B cell (primary cell): ENCODE measurements around the gene UBR4. TPM values are rescaled to one million over a fixed set of nuclear protein-coding genes. Genes with fewer than 3 reads are reported as not detected.

Source experiments
- ATAC-seq: fragments of 200-7000 bp; cut with Tn5 transposase; one replicate; pipeline ENCODE4 v1.10.0; 2021; ENCODE audit warnings: low read depth, mild to moderate bottlenecking, moderate number of reproducible peaks, moderate library complexity
- CTCF ChIA-PET: fragments of 350-600 bp; sonication (Branson Sonifier 250); formaldehyde crosslinking; loops from one replicate; lab custom pipeline; 2021; ENCODE audit warnings: antibody characterized with exemption, inconsistent platforms; lab: Charles Lee
- POLR2A ChIA-PET: fragments of 350-600 bp; sonication (Branson Sonifier 250); formaldehyde crosslinking; loops from one replicate; lab custom pipeline; 2021; ENCODE audit warnings: antibody characterized with exemption; lab: Charles Lee
- DNase-seq: peaks from one replicate; pipeline ENCODE4 v3.0.0; 2013
- H2AFZ ChIP-seq: 2 replicates; pipeline ENCODE4 v1.6.1; 2012; ENCODE audit warnings: mild to moderate bottlenecking, low read depth, low read length; ENCODE audit not compliant: insufficient read depth, poor library complexity, severe bottlenecking
- H3K27ac ChIP-seq, 2 donors: 1 replicate in 1 of 2; 2 replicates in 1 of 2; pipeline ENCODE4 v1.5.1; 2012 to 2013; ENCODE audit warnings: low read length in 2 of 2, mild to moderate bottlenecking in 2 of 2, moderate library complexity in 1 of 2
- H3K27me3 ChIP-seq, 4 experiments: fragments of 200-600 bp in 1 of 4; sonication (generic) in 1 of 4; replicated peaks in 1 of 4; 1 replicate in 2 of 4; 2 replicates in 2 of 4; pipeline versions ENCODE4 v1.6.1 to v1.7.0; 2013 to 2016; ENCODE audit warnings: low read length in 3 of 4, mild to moderate bottlenecking in 2 of 4, mixed read lengths in 1 of 4, moderate library complexity in 1 of 4; ENCODE audit not compliant: insufficient read depth in 4 of 4, control insufficient read depth in 3 of 4; ENCODE audit errors: control extremely low read depth in 1 of 4
- H3K36me3 ChIP-seq, 2 experiments: replicated peaks in 1 of 2; 1 replicate in 1 of 2; 2 replicates in 1 of 2; pipeline versions ENCODE4 v1.6.1 to v1.7.1; 2013; ENCODE audit warnings: low read length in 1 of 2; ENCODE audit not compliant: insufficient read depth in 2 of 2, control insufficient read depth in 1 of 2; ENCODE audit errors: control extremely low read depth in 1 of 2, extremely low read depth in 1 of 2
- H3K4me1 ChIP-seq, 2 donors: fragments of 200-600 bp in 1 of 2; sonication (generic) in 1 of 2; 1 replicate in 1 of 2; 2 replicates in 1 of 2; pipeline versions ENCODE4 v1.5.1 to v1.6.1; 2013 to 2017; ENCODE audit warnings: low read length in 2 of 2; ENCODE audit not compliant: control insufficient read depth in 2 of 2, insufficient read depth in 2 of 2
- H3K4me2 ChIP-seq: replicated peaks from 2 replicates; pipeline ENCODE3; 2012; ENCODE audit warnings: mild to moderate bottlenecking, low read depth, low read length; ENCODE audit not compliant: poor library complexity, severe bottlenecking
- H3K4me3 ChIP-seq, 5 experiments: fragments of 200-600 bp in 1 of 5; sonication (generic) in 1 of 5; 1 replicate in 3 of 5; 2 replicates in 2 of 5; pipeline versions ENCODE4 v1.5.1 to v1.7.0; 2011 to 2016; ENCODE audit warnings: low read length in 4 of 5, mild to moderate bottlenecking in 4 of 5, low read depth in 2 of 5, control low read depth in 1 of 5, moderate library complexity in 1 of 5; ENCODE audit not compliant: insufficient read depth in 1 of 5; ENCODE audit errors: control extremely low read depth in 1 of 5, extremely low read depth in 1 of 5
- H3K79me2 ChIP-seq: fragments of 200-600 bp; sonication (generic); one replicate; pipeline ENCODE4 v1.6.0; 2016; ENCODE audit warnings: low read length; ENCODE audit not compliant: control insufficient read depth, insufficient read depth
- H3K9ac ChIP-seq: fragments of 200-600 bp; sonication (generic); 2 replicates; pipeline ENCODE4 v1.6.1; 2017; ENCODE audit warnings: mild to moderate bottlenecking, low read length, moderate library complexity
- H3K9me3 ChIP-seq, 3 donors: one replicate each; pipeline versions ENCODE4 v1.6.1 to v1.7.1; 2013; ENCODE audit warnings: low read length in 2 of 3; ENCODE audit not compliant: control insufficient read depth in 2 of 3, insufficient read depth in 1 of 3; ENCODE audit errors: control extremely low read depth in 1 of 3
- H4K20me1 ChIP-seq: 2 replicates; pipeline ENCODE4 v1.6.0; 2012; ENCODE audit warnings: mild to moderate bottlenecking, low read length; ENCODE audit not compliant: insufficient read depth, control insufficient read depth, poor library complexity, severe bottlenecking
- H3K27ac Mint-ChIP-seq: one replicate; pipeline ENCODE4 v1.8.0; 2021; ENCODE audit warnings: mixed read lengths
- H3K27me3 Mint-ChIP-seq: one replicate; pipeline ENCODE4 v1.8.0; 2021; ENCODE audit warnings: mixed read lengths
- H3K4me1 Mint-ChIP-seq: one replicate; pipeline ENCODE4 v1.8.0; 2021; ENCODE audit warnings: mixed read lengths
- H3K4me3 Mint-ChIP-seq: one replicate; pipeline ENCODE4 v1.8.0; 2021; ENCODE audit warnings: mixed read lengths
- H3K9me3 Mint-ChIP-seq: one replicate; pipeline ENCODE4 v1.8.0; 2022; ENCODE audit warnings: mixed read lengths; ENCODE audit not compliant: insufficient read depth
- EZH2 ChIP-seq: IDR thresholded peaks from 2 replicates; pipeline ENCODE4 v1.6.1; 2012; ENCODE audit warnings: borderline replicate concordance, low read depth, mild to moderate bottlenecking, moderate library complexity, low read length; ENCODE audit not compliant: insufficient read depth, poor library complexity, severe bottlenecking
- WGBS: methylation state at CpG from one replicate; pipeline ENCODE4 v1.1.5; 2013; ENCODE audit warnings: missing lambda C conversion rate; ENCODE audit not compliant: insufficient coverage; 5-methylcytosine and 5-hydroxymethylcytosine counted together
- intact Hi-C: fragments of 100-400 bp; cut with micrococcal nuclease; formaldehyde crosslinking; loops from one replicate; pipeline ENCODE4 v1.10.0; 2022
- polyA plus RNA-seq: library from polyadenylated mRNA; depleted of rRNA; stranded (reverse); fragments of >200 nt; gene quantifications from 2 replicates; pipeline ENCODE4 v1.2.3, GENCODE V29; 2012
- total RNA-seq, 2 donors: library from RNA; stranded (reverse); fragments of 120-200 nt in 1 of 2; gene quantifications; 1 replicate in 1 of 2; 2 replicates in 1 of 2; pipeline versions ENCODE4 v1.2.3 to v1.2.4, GENCODE V29; 2013 to 2022
- TF ChIP-seq, protein P1 (sequence below): fragments of 200-600 bp; IDR thresholded peaks from one replicate; pipeline ENCODE4 v1.8.0; 2022; ENCODE audit warnings: antibody characterized with exemption, mild to moderate bottlenecking

UBR4 gene
- total and polyA plus RNA-seq, 2 donors (not counting 1 experiment from before 2014, with no cell fraction given): 90.0 to 190 TPM

DNA sequence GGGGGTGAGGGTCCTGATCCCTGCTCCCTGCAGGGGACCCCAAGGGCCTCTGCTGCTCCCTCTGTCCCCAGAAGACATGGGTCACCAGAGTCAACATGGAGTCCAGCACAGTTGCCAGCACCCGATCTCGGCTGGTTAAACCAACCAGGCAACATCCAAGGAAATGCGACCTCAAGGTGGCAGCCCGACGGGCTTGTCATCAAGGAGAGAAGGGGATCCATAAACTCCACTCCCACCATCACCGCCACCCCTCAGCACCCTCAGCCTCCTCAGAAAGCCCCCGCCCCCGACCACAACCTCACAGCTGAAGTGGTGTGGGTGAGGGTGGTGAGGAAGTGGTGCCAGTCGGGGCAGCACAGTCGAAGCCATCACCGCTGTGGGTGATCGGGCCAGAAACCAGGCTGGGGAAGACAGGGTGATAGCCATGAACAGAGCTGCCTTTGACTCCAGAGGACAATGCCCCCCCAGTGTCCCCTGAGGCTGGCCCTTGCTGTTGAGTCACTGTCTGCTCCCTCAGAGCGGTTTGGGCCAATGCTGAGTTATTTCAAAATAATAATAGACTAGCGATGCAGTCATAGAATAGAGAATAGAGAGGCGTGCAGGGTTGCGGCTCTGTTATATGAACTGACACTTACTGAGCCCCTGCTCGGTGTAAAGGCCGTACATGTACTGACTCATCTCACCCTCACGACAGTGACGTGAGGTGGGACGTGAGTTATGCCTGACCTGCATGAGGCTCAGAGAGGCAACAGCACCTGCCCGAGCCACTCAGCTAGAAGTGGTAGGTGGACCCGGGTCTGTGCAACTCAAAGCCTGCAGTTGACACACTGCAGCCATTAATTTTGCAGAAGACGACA, 164.9 kb downstream of the UBR4 start:
- Histone ChIP-seq H4K20me1 (no peaks in the 10 kb centered on the region), H3K4me1 (no peaks in the 10 kb centered on the region), H3K4me3 (no peak overlapping the region), H3K4me2 (no peak overlapping the region), H2AFZ (no peak overlapping the region), H3K36me3 (no peaks in the 10 kb centered on the region), H3K27me3 (peaks cover 0 to 8% (median 0%) of the 10 kb centered on the region in 4 experiments), H3K9me3 (no peaks in the 10 kb centered on the region), H3K27ac (no peak overlapping the region), H3K9ac (no peak overlapping the region), H3K79me2 (no peaks in the 10 kb centered on the region)
- no peak overlapping the region for H3K27ac Mint-ChIP-seq
- intact Hi-C loops: no loop called here
- WGBS: 78% methylated on average over 18 of the region's 24 CpGs
- ChIA-PET CTCF (no interaction called here), POLR2A (no interaction called here)
- DNase-seq (no peak), ATAC-seq (no peak)
- H3K9me3 Mint-ChIP-seq: no peaks in the 10 kb centered on the region
- TF ChIP-seq, protein P1, sequence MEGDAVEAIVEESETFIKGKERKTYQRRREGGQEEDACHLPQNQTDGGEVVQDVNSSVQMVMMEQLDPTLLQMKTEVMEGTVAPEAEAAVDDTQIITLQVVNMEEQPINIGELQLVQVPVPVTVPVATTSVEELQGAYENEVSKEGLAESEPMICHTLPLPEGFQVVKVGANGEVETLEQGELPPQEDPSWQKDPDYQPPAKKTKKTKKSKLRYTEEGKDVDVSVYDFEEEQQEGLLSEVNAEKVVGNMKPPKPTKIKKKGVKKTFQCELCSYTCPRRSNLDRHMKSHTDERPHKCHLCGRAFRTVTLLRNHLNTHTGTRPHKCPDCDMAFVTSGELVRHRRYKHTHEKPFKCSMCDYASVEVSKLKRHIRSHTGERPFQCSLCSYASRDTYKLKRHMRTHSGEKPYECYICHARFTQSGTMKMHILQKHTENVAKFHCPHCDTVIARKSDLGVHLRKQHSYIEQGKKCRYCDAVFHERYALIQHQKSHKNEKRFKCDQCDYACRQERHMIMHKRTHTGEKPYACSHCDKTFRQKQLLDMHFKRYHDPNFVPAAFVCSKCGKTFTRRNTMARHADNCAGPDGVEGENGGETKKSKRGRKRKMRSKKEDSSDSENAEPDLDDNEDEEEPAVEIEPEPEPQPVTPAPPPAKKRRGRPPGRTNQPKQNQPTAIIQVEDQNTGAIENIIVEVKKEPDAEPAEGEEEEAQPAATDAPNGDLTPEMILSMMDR: no peak
- no peak for TF ChIP-seq EZH2
- peaks cover 31% of the 10 kb centered on the region for H3K27me3 Mint-ChIP-seq
- H3K4me1 Mint-ChIP-seq: no peaks in the 10 kb centered on the region
- no peak overlapping the region for H3K4me3 Mint-ChIP-seq

GRCh38 chr1:19044471-19044870, 165.6 kb downstream of the UBR4 start:
- ChIA-PET CTCF (interaction anchor here (0.6 kb wide), 1 partner anchor 235 kb away, joined by 4 read pairs; no protein-coding TSS in a partner anchor), POLR2A (no interaction called here)
- Histone ChIP-seq H3K4me1 (no peaks in the 10 kb centered on the region), H3K79me2 (no peaks in the 10 kb centered on the region), H3K9me3 (no peaks in the 10 kb centered on the region), H3K4me2 (no peak overlapping the region), H2AFZ (no peak overlapping the region), H3K9ac (no peak overlapping the region), H4K20me1 (no peaks in the 10 kb centered on the region), H3K36me3 (no peaks in the 10 kb centered on the region), H3K27ac (no peak overlapping the region), H3K27me3 (peaks cover 0 to 8% (median 0%) of the 10 kb centered on the region in 4 experiments), H3K4me3 (no peak overlapping the region)
- intact Hi-C loops: no loop called here
- 77% methylated on average over 5 of the region's 6 CpGs for WGBS
- peaks cover 36% of the 10 kb centered on the region for H3K27me3 Mint-ChIP-seq
- no peak overlapping the region for H3K4me3 Mint-ChIP-seq
- H3K9me3 Mint-ChIP-seq: no peaks in the 10 kb centered on the region
- TF ChIP-seq, protein P1: no peak
- TF ChIP-seq EZH2: no peak
- H3K4me1 Mint-ChIP-seq: no peaks in the 10 kb centered on the region
- ATAC-seq: no peak
- H3K27ac Mint-ChIP-seq: no peak overlapping the region
- no peak for DNase-seq
